8988T (cell line): ENCODE data around the gene CYTIP.
"Not testable (repeated sequence)": the region's sequence is repeated elsewhere in the genome, so short reads cannot be mapped to it uniquely, and the experiment has no call there.

Source experiments
- DNase-seq: peaks from one replicate; pipeline ENCODE4 v3.0.0; 2011

CYTIP gene

DNA sequence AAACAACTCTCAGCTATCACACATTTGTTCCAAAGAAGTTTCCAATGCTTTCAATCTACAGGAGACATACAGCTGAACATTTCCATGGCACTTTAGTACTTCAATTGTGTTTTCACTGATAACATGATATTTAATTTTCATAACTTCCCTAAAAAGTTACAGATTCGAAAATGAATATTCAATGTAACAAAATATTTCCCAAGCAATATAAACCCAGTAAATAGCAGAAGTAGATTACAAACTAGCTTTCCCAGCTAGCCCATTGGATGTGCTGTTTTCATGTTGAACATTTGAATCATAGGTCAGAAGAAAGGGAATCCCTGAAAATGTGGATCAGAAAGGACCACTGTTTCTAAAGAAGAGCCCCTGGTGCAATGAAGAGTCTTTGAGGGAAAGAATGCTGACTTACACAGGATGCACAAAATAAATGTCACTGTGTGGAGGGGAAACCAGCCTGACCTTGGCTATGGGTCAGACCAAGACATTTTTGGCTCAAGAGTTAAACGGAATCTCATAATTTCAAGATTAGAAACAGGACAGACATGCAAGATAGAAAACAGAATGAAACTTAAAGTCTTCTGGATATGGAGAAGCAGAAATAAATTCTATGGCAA is 22.5 kb downstream of the CYTIP start:
- DNase-seq: no peak

GRCh38 chr2:157420771-157421323 is 23.0 kb downstream of the CYTIP start:
- no peak for DNase-seq

DNA sequence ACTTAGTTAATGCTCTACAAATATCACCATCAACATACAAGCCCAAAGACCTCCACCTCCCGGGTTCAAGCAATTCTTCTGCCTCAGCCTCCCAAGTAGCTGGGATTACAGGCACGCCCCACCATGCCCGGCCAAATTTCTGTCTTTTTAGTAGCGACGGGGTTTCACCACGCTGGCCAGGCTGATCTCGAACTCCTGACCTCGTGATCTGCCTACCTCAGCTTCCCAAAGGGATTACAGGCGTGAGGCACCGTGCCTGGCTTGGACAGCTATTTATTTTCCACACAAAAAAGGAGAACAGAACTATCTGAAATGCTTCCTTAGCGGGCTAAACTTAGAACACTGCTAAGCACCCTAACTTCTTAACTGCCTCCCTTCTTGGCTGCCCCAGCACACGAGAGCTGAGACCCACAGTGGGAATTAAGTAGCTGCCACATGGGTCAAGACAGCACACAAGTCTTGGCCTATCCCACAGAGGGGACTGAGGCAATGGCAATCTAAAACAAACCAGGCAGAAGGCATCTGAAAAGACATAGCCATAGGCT is 24.8 kb downstream of the CYTIP start:
- no peak for DNase-seq

GRCh38 chr2:157418239-157418641 is 25.6 kb downstream of the CYTIP start:
- no peak for DNase-seq

- no peak for DNase-seq
Measured at GRCh38 chr2:157415591-157416101, 28.2 kb downstream of the CYTIP start.

- DNase-seq: no peak
Measured at GRCh38 chr2:157414050-157414449, 29.8 kb downstream of the CYTIP start.

GRCh38 chr2:157413326-157414035 is 30.4 kb downstream of the CYTIP start:
- DNase-seq: no peak

- DNase-seq: no peak
Measured at GRCh38 chr2:157411624-157412336, 32.1 kb downstream of the CYTIP start.

GRCh38 chr2:157405398-157405797 is 38.5 kb downstream of the CYTIP start:
- DNase-seq: not testable (repeated sequence)

GRCh38 chr2:157404363-157404762 is 39.5 kb downstream of the CYTIP start:
- DNase-seq: no peak

DNA sequence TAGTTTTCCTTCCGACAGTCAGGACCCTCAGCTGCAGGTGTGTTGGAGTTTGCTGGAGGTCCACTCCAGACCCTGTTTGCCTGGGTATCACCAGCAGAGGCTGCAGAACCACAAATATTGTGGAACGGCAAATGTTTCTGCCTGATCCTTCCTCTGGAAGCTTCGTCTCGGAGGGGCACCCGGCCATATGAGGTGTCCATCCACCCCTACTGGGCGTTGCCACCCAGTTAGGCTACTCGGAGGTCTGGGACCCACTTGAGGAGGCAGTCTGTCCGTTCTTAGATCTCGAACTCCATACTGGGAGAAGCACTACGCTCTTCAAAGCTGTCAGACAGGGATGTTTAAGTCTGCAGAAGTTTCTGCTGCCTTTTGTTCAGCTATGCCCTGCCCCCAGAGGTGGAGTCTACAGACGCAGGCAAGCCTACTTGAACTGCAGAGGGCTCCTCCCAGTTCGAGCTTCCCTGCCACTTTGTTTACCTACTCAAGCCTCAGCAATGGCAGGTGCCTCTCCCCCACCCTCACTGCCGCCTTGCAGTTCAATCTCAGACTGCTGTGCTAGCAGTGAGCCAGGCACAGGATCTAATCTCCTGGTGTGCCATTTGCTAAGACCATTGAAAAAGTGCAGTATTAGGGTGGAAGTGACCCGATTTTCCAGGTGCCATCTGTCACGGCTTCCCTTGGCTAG is 40.9 kb downstream of the CYTIP start:
- DNase-seq: not testable (repeated sequence)

GRCh38 chr2:157395811-157396210 is 48.1 kb downstream of the CYTIP start:
- DNase-seq: no peak

- no peak for DNase-seq
Measured at GRCh38 chr2:157394928-157395327, 49.0 kb downstream of the CYTIP start.

- no peak for DNase-seq
Measured at GRCh38 chr2:157393348-157393747, 50.5 kb downstream of the CYTIP start.

DNA sequence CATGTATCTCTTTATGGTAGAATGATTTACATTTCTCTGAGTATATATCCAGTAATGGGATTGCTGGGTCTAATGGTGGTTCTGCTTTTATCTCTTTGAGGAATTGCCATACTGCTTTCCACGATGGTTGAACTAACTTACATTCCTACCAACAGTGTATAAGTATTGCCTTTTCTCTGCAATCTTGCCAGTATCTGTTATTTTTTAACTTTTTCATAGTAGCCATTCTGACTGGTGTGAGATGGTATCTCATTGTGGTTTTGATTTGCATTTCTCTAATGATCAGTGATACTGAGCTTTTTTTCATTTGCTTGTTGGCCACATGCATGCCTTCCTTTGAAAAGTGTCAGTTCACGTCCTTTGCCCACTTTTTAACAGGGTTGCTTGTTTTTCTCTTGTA is 55.1 kb downstream of the CYTIP start:
- DNase-seq: no peak

GRCh38 chr2:157386747-157387146 is 57.1 kb downstream of the CYTIP start:
- DNase-seq: no peak

DNA sequence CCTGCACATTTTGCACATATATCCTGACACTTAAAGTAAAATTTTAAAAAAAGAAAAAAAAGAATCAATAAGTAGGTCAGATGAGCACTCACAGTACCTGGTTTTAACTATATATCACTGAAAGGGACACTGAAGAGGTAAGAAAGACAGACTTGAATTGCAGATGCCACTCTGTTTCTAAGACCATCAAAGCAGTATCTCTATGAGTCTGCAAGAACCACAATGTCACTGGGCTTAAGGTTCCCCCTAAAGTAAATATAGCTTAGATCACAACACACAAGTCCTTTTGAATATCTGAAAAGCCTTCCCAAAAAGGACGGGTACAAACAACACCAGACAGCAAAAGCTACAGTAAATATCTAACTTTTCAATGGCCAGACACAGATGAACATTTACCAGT is 57.6 kb downstream of the CYTIP start:
- no peak for DNase-seq

GRCh38 chr2:157377861-157378260 is 66.0 kb downstream of the CYTIP start:
- no peak for DNase-seq

DNA sequence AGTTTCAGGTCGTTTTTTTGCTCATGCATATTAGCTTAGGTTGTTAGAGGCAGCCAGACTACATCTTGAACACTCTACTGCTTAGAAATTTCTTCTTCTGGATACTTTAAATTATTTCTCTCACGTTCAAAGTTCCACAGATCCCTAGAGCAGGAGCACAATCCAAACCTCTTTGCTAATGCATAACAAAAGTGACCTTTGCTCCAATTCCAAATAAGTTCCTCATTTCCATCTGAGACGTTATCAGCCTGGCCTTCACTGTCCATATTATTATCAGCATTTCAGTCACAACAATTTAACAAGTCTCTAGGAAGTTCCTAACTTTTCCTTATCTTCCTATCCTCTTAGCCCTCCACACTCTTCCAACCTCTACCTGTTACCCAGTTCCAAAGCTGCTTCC is 67.8 kb downstream of the CYTIP start:
- no peak for DNase-seq

- no peak for DNase-seq
Measured at GRCh38 chr2:157375384-157375783, 68.5 kb downstream of the CYTIP start.

GRCh38 chr2:157368508-157368907 is 75.4 kb downstream of the CYTIP start:
- not testable (repeated sequence) for DNase-seq

DNA sequence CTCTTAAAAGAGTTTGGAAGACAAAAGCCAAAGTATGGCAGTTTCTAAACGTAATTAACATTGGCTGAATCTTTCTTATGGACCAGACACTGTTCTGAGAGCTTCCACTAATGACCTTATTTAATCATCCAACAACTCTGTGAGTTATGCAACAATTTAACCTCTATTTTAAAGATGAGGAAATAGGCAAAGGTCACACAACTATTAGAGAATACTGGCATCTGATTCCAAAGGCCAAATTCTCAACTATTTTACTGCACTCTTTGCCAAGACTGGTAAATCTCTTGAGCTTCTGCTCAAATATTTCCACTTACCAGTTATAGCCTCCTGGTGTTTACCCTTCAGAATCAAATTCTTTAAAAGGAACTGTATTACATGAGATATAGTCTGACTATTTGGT is 76.2 kb downstream of the CYTIP start:
- DNase-seq: no peak
